ENCODE measurements around the gene GFRA4.

GFRA4 gene

GRCh38 chr20:3685341-3685740, 22.1 kb upstream of the GFRA4 start:
- TF ChIP-seq TAF1 (IDR thresholded peaks at IDR 0.05; ENCODE audit: low read depth) (no peak), USF1 (IDR thresholded peaks at IDR 0.05) (no peak), TEAD4 (IDR thresholded peaks at IDR 0.05) (no peak), FOXM1 (IDR thresholded peaks at IDR 0.05; ENCODE audit: borderline replicate concordance, low read depth) (no peak), YY1 (IDR thresholded peaks at IDR 0.05; ENCODE audit: low read depth) (no peak), REST (IDR thresholded peaks at IDR 0.05; ENCODE audit: low read depth) (no peak), CEBPB (IDR thresholded peaks at IDR 0.05) (no peak), RAD21 (IDR thresholded peaks at IDR 0.05; ENCODE audit: low read depth) (no peak), MAX (IDR thresholded peaks at IDR 0.05) (no peak), CREB1 (IDR thresholded peaks at IDR 0.05; ENCODE audit: low read depth) (no peak), ZBTB7A (IDR thresholded peaks at IDR 0.05; ENCODE audit: low read depth) (no peak)

GRCh38 chr20:3681931-3682781, 19.0 kb upstream of the GFRA4 start, which contains the start of gene ADAM33:
TSS of gene ADAM33 (minus strand) at chr20:3682010. CDS start at chr20:3682004, 6 bp downstream.
- TF ChIP-seq USF1 (IDR thresholded peaks at IDR 0.05) = no peak
- peak; percentile 45; the same call in 1 of the 2 replicates for TF ChIP-seq ZBTB7A (IDR thresholded peaks at IDR 0.05; ENCODE audit: low read depth)

GRCh38 chr20:3681352-3681930, 18.2 kb upstream of the GFRA4 start:
- TF ChIP-seq RAD21 (IDR thresholded peaks at IDR 0.05; ENCODE audit: low read depth) (no peak), USF1 (IDR thresholded peaks at IDR 0.05) (no peak), FOXM1 (IDR thresholded peaks at IDR 0.05; ENCODE audit: borderline replicate concordance, low read depth) (no peak), TCF12 (IDR thresholded peaks at IDR 0.05; ENCODE audit: low read depth) (no peak), TEAD4 (IDR thresholded peaks at IDR 0.05) (no peak), MAX (IDR thresholded peaks at IDR 0.05) (no peak), YY1 (IDR thresholded peaks at IDR 0.05; ENCODE audit: low read depth) (no peak), EGR1 (IDR thresholded peaks at IDR 0.05) (no peak), EP300 (IDR thresholded peaks at IDR 0.05; ENCODE audit: borderline replicate concordance) (no peak), TAF1 (IDR thresholded peaks at IDR 0.05; ENCODE audit: low read depth) (no peak), REST (IDR thresholded peaks at IDR 0.05; ENCODE audit: low read depth) (no peak), ZBTB7A (IDR thresholded peaks at IDR 0.05; ENCODE audit: low read depth) (no peak), CREB1 (IDR thresholded peaks at IDR 0.05; ENCODE audit: low read depth) (no peak), CEBPB (IDR thresholded peaks at IDR 0.05) (no peak), NFIC (IDR thresholded peaks at IDR 0.05) (no peak)

- TF ChIP-seq CEBPB (IDR thresholded peaks at IDR 0.05) (no peak), EGR1 (IDR thresholded peaks at IDR 0.05) (no peak), YY1 (IDR thresholded peaks at IDR 0.05; ENCODE audit: low read depth) (no peak), TEAD4 (IDR thresholded peaks at IDR 0.05) (no peak), REST (IDR thresholded peaks at IDR 0.05; ENCODE audit: low read depth) (no peak), USF1 (IDR thresholded peaks at IDR 0.05) (no peak), TAF1 (IDR thresholded peaks at IDR 0.05; ENCODE audit: low read depth) (no peak), EP300 (IDR thresholded peaks at IDR 0.05; ENCODE audit: borderline replicate concordance) (no peak)
Observed at GRCh38 chr20:3680701-3681351, 17.6 kb upstream of the GFRA4 start.
